Kidney (tissue), 14 donors: ENCODE results near the gene SLC25A41. TPM values are rescaled to one million over a fixed set of nuclear protein-coding genes. Genes with fewer than 3 reads are reported as not detected.

ENCODE experiments used
- DNase-seq, 5 donors: peaks; one replicate each; pipeline ENCODE4 v3.0.0-alpha.2; 2013 to 2020
- FAIRE-seq: peaks from 2 replicates; lab custom pipeline; 2012; peaks lifted over from hg19 to GRCh38; lab: Jason Lieb, UNC
- H3K27ac ChIP-seq, 2 donors: one replicate each; pipeline ENCODE4 v1.7.0; 2013; ENCODE audit warnings: low read depth in 2 of 2, low read length in 2 of 2, inconsistent platforms in 1 of 2
- H3K27me3 ChIP-seq: one replicate; pipeline ENCODE4 v1.7.1; 2013; ENCODE audit warnings: low read length, inconsistent platforms; ENCODE audit not compliant: control insufficient read depth, insufficient read depth
- H3K36me3 ChIP-seq, 3 donors: one replicate each; pipeline versions ENCODE4 v1.7.0 to v1.7.1; 2013; ENCODE audit warnings: low read length in 3 of 3, control low read depth in 1 of 3, inconsistent platforms in 1 of 3; ENCODE audit not compliant: insufficient read depth in 3 of 3, control insufficient read depth in 2 of 3
- H3K4me1 ChIP-seq, 3 donors: one replicate each; pipeline versions ENCODE4 v1.7.0 to v1.7.1; 2013; ENCODE audit warnings: low read length in 3 of 3, inconsistent platforms in 1 of 3, low read depth in 1 of 3; ENCODE audit not compliant: control insufficient read depth in 2 of 3, insufficient read depth in 2 of 3
- H3K4me3 ChIP-seq, 3 donors: one replicate each; pipeline versions ENCODE4 v1.7.0 to v1.8.1; 2013; ENCODE audit warnings: low read length in 3 of 3, control low read depth in 1 of 3, inconsistent platforms in 1 of 3
- H3K9ac ChIP-seq, 3 donors: one replicate each; pipeline versions ENCODE4 v1.7.0 to v1.7.1; 2013; ENCODE audit warnings: low read length in 3 of 3, control low read depth in 1 of 3, inconsistent platforms in 1 of 3
- H3K9me3 ChIP-seq, 3 donors: one replicate each; pipeline versions ENCODE4 v1.7.0 to v1.7.1; 2013; ENCODE audit warnings: low read length in 3 of 3, control low read depth in 1 of 3, inconsistent platforms in 1 of 3; ENCODE audit not compliant: control insufficient read depth in 2 of 3, insufficient read depth in 1 of 3
- intact Hi-C: fragments of 100-400 bp; cut with DNase I; formaldehyde crosslinking; loops from one replicate; pipeline ENCODE4 v1.11.1; 2022
- polyA plus RNA-seq: library from polyadenylated mRNA; stranded (reverse); fragments of 350-450 nt; fragmentation: Illumina TruSeq; extraction: RNeasy Lipid Tissue Mini Kit (QIAGEN cat#74804); gene quantifications from one replicate; pipeline ENCODE4 v1.2.3, GENCODE V29; 2014; ENCODE audit warnings: low read depth, low replicate concordance; ENCODE audit not compliant: insufficient read depth
- total RNA-seq: library from RNA; stranded (reverse); fragmentation: NEBNext Ultra II Directional; extraction: Animal tissue kit (Norgen Biotek cat#: 25700); gene quantifications from one replicate; pipeline ENCODE4 v1.2.1, GENCODE V29; 2021
- TF ChIP-seq, protein P1 (sequence below): IDR thresholded peaks from 3 replicates; pipeline ENCODE4 v1.5.1; 2012; ENCODE audit warnings: mild to moderate bottlenecking, moderate library complexity, borderline replicate concordance; ENCODE audit not compliant: insufficient read depth; ENCODE audit errors: extremely low read depth
- donor health status: control.
- donor health status: control.
- donor health status: control.
- donor health status: control.
- donor health status: control.
- donor health status: DM: yes; HTN: yes; CAD: no.
- donor health status: Normal renal cell carcinoma (clear cell type).

SLC25A41 gene
- total and polyA plus RNA-seq, 2 donors from 2014 or later, result 0.28 to 0.69 TPM

DNA sequence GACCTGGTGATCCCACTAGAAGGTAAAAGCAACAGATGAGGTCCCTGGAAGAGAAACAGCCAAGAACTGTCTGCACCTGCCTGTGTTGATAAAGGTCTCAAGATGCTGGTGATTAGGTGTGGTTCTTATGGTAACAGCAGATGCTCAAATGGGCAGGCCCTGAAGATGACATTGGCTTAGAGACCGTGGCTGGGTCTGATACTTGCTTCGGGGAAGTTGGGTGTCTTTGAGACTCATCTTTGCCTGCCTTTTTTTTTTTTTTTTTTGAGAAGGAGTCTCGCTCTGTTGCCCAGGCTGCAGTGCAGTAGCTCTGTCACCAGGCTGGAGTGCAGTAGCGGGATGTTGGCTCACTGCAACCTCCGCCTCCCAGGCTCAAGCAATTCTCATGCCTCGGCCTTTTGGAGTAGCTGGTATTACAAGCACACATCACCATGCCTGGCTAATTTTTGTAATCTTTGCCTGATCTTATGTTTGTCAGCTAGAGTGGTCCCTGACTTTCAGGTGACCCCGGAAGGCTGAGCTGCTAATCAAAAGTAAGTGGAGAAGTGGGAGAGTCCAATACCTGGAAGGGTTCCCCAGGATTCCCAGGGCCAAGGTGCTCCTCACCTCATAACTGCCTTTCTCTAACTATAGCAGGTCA is 18.1 kb upstream of the SLC25A41 start:
- FAIRE-seq (no peak), DNase-seq (no peak)
- H3K4me3 ChIP-seq, result no peak overlapping the region
- no peaks in the 10 kb centered on the region for H3K9me3 ChIP-seq
- no peaks in the 10 kb centered on the region for H3K27me3 ChIP-seq
- H3K9ac ChIP-seq, result no peak overlapping the region
- H3K27ac ChIP-seq, result no peak overlapping the region
- intact Hi-C loops, result no loop called here
- no peaks in the 10 kb centered on the region for H3K4me1 ChIP-seq
- TF ChIP-seq, protein P1, sequence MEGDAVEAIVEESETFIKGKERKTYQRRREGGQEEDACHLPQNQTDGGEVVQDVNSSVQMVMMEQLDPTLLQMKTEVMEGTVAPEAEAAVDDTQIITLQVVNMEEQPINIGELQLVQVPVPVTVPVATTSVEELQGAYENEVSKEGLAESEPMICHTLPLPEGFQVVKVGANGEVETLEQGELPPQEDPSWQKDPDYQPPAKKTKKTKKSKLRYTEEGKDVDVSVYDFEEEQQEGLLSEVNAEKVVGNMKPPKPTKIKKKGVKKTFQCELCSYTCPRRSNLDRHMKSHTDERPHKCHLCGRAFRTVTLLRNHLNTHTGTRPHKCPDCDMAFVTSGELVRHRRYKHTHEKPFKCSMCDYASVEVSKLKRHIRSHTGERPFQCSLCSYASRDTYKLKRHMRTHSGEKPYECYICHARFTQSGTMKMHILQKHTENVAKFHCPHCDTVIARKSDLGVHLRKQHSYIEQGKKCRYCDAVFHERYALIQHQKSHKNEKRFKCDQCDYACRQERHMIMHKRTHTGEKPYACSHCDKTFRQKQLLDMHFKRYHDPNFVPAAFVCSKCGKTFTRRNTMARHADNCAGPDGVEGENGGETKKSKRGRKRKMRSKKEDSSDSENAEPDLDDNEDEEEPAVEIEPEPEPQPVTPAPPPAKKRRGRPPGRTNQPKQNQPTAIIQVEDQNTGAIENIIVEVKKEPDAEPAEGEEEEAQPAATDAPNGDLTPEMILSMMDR, result no peak
- peaks cover 6 to 24% (median 12%) of the 10 kb centered on the region in 3 donors for H3K36me3 ChIP-seq

DNA sequence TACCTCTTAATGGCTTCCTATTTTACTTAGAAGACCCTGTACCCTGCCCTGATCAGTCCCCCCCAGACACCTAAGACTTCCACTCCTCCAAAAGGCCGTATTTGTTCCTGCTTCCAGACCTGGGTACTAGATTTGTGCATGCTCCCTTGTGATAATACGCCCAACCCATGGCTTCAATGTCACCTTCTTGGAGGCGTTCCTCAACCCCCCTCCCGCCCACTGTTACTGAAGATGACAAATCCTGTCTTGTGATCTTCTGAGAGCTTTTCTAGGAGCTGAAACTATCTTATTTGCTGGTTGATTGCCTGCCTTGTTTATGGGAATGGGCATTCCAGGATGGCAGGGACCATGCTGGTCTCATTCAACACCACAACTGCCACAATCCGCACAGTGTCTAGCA is 16.6 kb upstream of the SLC25A41 start:
- intact Hi-C loops, result no loop called here
- Histone ChIP-seq H3K9ac (no peak overlapping the region), H3K27ac (no peak overlapping the region), H3K4me3 (no peak overlapping the region), H3K27me3 (no peaks in the 10 kb centered on the region), H3K36me3 (peaks cover 6 to 21% (median 16%) of the 10 kb centered on the region in 3 donors), H3K9me3 (no peaks in the 10 kb centered on the region), H3K4me1 (no peaks in the 10 kb centered on the region)
- FAIRE-seq (no peak), DNase-seq (no peak)
- TF ChIP-seq, protein P1, result no peak

DNA sequence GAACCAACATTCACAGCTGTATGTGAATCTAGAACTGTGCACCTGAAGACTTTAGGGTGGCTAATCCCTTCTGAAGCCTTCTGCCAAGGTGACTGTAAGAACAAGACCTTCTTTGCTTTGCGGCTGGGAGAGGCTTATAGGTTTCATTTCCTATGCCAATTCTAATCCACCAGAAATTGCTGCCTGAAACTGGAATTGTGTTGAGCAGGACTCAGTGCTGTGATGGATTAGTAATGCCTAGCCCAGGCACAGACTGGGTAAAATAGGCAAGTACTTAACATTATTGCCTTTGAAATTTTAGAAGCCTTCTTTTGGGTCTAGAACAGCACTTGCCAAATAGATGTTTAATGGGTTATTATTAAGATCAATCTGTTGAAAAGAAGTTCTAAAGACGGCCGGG is 14.5 kb upstream of the SLC25A41 start:
- Histone ChIP-seq H3K27me3 (no peaks in the 10 kb centered on the region), H3K4me3 (no peak overlapping the region), H3K9ac (no peak overlapping the region), H3K9me3 (no peaks in the 10 kb centered on the region), H3K36me3 (peaks cover 0 to 9% (median 2%) of the 10 kb centered on the region in 3 donors), H3K27ac (no peak overlapping the region), H3K4me1 (no peaks in the 10 kb centered on the region)
- no peak for FAIRE-seq
- no peak for DNase-seq
- TF ChIP-seq, protein P1, result no peak
- intact Hi-C loops, result no loop called here
